GM21529 (cell line): Measurements from ENCODE around the gene SYNDIG1.

Experiments
- ATAC-seq: cut with Tn5 transposase; IDR thresholded peaks from one replicate; pipeline ENCODE4 v1.9.1; 2021; ENCODE audit not compliant: unreplicated experiment

The SYNDIG1 gene

GRCh38 chr20:24582373-24583168 lies 113.1 kb downstream of the SYNDIG1 start:
- ATAC-seq = no peak

- ATAC-seq = no peak
These were observed 113.9 kb downstream of the SYNDIG1 start for GRCh38 chr20:24583169-24583792.

GRCh38 chr20:24584078-24584477 lies 114.6 kb downstream of the SYNDIG1 start:
- ATAC-seq = no peak

GRCh38 chr20:24584538-24585356 lies 115.3 kb downstream of the SYNDIG1 start:
- ATAC-seq = no peak

- no peak for ATAC-seq
These were observed 116.5 kb downstream of the SYNDIG1 start for GRCh38 chr20:24585796-24586522.

GRCh38 chr20:24586523-24586840 lies 117.1 kb downstream of the SYNDIG1 start:
- no peak for ATAC-seq

GRCh38 chr20:24587384-24588046 lies 118.1 kb downstream of the SYNDIG1 start:
- no peak for ATAC-seq

GRCh38 chr20:24588047-24588635 lies 118.7 kb downstream of the SYNDIG1 start:
- no peak for ATAC-seq

- no peak for ATAC-seq
These were observed 119.4 kb downstream of the SYNDIG1 start for GRCh38 chr20:24588725-24589340.

GRCh38 chr20:24589381-24589780 lies 120.0 kb downstream of the SYNDIG1 start:
- no peak for ATAC-seq

GRCh38 chr20:24589815-24590177 lies 120.4 kb downstream of the SYNDIG1 start:
- ATAC-seq = no peak

- ATAC-seq = no peak
These were observed 121.0 kb downstream of the SYNDIG1 start for GRCh38 chr20:24590178-24590982.

GRCh38 chr20:24597051-24597450 lies 127.6 kb downstream of the SYNDIG1 start:
- no peak for ATAC-seq

GRCh38 chr20:24598346-24598745 lies 128.9 kb downstream of the SYNDIG1 start:
- ATAC-seq = no peak

GRCh38 chr20:24598996-24599395 lies 129.6 kb downstream of the SYNDIG1 start:
- no peak for ATAC-seq

- no peak for ATAC-seq
These were observed 130.6 kb downstream of the SYNDIG1 start for GRCh38 chr20:24600012-24600411.

GRCh38 chr20:24603454-24603853 lies 134.0 kb downstream of the SYNDIG1 start:
- no peak for ATAC-seq

GRCh38 chr20:24604966-24605665 lies 135.7 kb downstream of the SYNDIG1 start:
- ATAC-seq = no peak
